Pons (tissue), 1 donor: ENCODE data around the gene SEL1L.
"Not testable (repeated sequence)": the region's sequence is repeated elsewhere in the genome, so short reads cannot be mapped to it uniquely, and the experiment has no call there.

ENCODE experiments used
- DNase-seq: peaks from one replicate; pipeline ENCODE4 v3.0.0-alpha.2; 2016; ENCODE audit warnings: low spot score

Gene SEL1L

DNA sequence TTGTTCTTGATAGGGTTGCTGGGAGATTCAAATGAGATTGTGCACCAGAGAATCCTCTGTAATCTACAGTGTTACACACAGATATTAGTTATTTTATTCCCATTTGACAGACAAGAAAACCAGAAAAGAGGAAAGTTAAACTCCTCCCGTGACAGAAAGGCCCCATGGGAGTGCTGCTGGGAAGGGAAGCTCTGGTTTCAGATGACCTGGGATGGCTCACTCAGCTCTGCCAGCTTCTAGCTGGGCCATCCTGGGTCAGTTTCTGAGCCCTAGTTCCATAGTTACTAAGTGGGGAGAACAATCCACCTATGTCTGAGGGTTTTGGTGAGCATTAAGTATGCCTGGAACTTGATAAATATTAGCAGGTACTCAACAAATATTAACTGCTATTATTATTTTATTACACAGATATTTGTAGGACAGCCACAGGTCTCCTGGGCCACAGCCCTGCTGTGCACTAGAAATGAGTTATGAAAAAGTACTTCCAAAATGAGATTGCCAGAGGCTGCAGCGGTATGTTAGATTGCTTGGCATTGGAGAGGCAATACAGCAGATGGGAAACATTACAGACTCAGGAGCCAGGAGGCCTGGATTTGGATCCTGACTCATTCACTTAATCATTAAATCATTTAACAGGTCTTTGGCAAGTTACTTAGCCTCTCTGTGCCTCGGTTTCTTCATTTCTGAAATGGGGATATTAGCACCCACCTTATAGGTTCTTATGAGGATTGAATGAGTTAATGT is 86.5 kb downstream of the SEL1L start:
- DNase-seq = no peak

DNA sequence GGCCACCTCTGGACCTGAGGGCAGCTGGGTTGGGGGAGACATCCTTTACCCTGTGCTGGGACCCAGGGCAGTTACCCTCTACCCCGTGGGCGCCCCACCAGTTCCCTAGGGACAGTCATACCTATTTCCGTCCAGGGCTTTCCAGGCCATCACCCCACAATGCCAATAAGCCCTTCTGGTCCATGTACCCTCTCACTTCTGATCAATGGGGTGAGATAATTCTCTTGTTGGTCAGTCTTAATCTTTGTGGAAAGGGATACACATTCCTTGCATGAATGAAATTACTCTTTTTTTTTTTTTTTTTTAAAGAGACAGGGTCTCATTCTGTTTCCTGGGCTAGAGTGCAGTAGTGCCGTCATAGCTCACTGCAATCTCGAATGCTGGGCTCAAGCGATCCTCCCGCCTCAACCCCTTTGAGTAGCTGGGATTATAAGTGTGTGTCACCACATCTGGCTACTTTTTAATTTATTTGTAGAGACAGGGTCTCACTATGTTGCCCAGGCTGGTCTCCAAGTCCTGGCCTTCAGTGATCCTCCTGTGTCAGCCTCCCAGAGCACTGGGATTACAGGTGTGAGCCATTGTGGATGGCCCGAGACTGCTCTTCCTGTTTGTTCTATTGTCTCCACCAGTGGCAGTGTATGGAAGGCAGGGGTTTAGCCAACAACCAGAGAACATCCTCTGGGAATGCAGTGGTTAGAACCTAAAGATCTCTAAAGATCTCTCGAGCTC is 87.2 kb downstream of the SEL1L start:
- DNase-seq = no peak

DNA sequence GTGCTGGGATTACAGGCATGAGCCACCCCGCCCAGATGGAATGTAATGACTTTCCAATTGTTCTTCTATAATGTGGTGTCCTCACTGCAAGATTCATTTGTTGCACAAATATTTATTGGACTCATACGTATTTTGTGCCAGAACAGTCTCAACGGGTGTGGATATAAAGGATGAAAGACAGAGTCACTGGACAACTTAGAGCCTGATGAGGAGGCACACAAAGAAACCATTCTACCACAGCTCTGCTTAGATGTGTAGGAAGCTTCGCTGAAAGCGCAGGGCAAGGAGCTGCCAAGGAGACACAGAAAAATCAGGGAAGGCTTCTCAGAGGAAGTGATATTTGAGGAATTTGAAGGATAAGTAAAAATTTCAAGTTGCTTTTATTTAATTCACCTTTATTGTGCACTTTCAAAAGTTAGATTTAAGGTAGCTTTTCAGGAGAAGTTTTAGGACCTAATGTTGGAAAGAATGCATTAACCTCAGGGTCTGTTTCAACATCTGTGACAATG is 92.0 kb downstream of the SEL1L start:
- no peak for DNase-seq

DNA sequence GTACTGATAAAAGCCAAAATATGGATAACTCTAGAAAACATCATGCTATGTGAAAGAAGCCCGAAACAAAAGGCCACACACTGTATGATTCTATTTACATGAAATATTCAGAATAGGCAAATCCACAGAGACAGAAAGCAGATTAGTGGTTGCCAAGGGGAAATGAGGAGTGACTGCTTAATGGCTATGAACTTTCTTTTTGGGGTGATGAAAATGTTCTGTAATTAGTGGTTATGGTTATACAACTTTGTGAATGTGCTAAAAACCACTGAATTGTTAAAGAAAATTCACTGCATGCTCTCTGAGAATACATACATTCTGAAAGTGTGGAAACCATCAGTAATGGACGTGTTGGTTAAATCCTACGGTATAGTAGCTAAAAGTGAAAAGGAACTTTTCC is 93.6 kb downstream of the SEL1L start:
- DNase-seq = no peak

DNA sequence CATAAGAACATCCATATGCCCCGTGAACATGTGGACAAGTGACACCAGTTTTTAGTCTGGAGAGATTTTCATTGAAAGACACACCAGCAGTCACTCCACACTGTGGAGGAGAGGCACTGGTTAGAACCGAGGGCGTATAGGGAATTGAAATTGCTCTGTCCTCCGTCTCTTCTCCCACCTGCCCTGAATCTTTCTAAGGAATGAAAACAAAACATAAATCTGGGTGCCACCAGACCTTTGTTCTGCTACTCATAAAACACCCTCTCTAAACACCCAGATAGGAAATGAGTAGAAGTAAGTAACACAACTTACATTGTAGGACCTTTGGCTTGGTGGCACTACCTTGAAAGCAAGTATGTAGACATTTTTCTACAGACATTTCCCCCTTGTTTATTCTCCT is 96.4 kb downstream of the SEL1L start:
- DNase-seq = no peak

DNA sequence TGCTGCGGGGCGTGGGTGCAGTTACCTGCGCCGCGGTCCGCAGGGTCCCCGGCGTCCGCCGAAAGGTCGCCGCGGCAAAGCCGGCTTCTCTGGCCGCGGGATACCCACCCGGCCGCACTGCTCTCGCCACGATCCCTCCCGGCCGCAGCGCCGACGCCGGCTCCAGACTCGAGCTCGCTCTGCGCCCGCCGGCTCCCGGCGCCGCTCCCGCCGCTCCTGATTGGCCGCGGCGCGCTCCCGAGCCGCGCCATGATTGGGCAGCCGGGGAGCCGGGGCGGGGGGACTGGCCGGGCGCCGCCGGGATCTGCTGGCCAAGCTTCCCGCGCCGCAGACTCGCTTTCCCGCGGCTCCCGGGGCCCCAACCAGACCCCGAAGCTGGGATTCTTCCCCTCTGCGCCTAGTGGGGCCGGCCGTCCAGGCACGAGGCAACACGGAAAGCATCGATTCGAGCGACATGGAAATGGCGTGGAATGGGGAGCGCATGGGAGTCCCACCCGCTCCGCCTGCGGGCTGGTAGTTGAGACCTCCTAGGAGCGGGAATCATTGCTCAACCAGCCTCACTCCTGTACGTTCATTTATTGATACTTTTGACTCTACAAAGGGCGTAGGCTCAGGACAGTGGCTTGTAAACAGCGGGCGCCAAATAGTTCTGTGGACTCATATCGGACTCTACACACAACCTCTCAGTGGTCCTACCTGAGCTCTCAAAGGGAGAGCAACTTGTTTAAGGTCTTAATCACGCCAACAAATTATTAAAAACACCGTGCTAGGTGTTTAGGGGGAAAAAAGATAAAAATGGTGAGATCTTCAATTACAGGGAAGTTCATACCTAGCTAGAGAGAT is 97.1 kb downstream of the SEL1L start:
- peak; percentile 72 for DNase-seq

DNA sequence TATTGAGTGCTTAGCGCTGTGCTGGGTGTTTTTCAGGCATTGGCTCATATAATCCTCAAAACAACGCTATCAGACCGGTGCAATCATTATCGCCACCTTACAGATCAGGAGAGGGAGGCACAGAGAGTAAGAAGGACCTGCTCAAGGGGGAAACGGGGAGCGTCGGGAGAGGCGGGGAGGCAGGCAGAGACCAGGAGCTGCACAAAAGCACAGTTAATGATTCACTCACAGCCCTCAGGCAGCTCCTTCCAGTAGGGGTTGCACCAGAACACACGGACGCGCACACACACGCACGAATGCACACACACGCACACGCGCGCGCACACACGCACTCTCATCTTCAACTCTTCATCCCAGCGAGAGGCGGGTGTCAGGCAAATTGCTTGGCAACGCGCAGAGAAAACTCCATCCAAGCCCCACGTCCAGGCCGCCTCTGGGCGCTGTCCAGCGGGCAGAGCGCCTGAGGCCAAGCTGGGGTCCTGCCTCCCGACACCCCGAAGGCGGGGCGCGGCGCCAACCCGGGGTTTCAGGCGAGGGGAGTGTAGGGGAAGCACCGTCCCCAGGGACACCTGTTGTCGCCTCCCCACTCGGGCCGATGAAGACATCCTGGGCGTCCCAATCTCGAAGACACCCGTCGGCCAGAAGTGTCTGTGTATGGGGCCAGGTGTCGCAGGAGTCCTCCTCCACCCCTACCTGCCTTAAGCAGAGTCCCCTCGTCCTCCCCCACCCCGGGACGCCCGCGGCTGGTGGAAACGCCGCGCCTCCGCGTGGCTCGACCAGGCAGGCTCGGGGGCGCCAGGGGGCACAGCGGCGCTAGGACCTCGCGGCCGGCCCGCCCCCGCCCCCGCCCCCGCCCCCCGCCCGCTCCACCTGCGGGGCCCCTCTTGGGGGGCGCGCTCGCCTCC is 98.0 kb downstream of the SEL1L start:
- peak; percentile 42 for DNase-seq

DNA sequence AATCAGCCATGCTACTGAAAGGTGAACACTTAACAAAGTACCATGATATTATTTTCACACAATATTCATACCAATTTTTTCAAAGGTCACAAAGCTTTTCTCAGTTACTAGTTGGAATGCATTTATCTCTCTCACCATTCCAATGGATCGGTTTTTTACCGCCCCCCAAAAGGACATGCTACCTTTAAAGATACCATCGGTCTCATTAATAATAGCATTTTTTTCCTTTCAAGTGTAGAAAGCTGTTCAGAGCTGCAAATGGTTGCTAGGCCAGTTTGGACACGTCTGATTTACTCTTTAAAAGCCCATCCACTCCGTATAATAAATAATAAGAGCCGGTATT is 98.6 kb downstream of the SEL1L start:
- no peak for DNase-seq

DNA sequence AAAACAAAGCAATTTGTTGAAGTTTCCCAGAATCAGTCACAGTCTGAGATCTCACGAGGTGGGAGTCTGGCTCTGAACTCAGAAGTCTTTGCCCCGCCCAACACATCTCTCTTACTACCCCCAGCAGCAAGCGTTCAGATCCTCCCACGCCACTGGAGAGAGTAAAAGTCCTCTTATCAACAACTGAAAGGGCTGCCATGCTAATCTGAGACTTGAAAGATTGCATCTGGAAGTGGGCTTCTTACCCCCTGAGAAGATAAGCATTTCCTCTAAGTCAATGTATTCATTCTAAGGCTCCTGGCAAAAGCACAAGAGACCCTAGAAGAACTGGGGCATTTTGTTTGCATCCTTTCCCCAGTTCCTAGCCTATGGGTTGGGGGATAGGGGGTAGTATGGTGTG is 99.4 kb downstream of the SEL1L start:
- DNase-seq = no peak

DNA sequence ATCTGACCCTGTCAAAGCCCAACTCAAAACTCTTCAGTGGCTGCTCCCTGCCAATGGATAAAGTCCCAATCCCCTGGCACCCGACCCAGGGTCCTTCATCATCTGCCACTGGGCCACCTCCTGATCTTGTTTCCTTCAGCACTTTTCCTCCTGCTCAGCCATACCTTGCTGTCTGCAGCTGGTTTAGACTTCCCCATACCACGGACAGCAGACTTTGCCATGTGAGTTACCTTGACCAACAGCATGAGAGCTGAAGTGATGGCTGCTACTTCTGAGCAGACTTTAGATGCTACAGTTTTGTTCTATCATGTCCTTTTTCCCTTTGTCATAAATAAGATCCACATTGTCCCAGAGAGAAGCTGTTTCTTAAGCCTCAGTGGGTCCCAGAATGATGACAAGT is 100.3 kb downstream of the SEL1L start:
- no peak for DNase-seq

DNA sequence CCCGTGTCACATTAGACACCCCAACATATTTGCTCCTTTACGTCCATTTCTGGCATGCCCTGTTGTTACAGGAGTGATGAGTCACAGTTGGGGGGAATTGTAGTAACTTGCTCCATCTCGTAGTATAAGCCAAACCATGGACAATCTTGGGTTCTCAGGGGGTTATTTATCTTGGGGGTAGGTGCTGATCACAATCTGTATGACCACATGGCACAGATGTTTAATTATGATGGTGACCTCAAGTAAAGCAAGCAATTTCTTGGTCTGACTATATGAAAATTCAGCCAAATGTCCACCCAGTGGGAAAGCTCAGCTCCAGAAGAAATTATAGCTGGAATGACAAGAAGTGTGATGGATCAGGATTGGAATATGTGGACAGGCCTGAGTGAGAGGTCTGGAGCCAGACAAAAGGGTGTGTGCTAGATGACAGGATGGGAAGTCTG is 101.4 kb downstream of the SEL1L start:
- DNase-seq = no peak

DNA sequence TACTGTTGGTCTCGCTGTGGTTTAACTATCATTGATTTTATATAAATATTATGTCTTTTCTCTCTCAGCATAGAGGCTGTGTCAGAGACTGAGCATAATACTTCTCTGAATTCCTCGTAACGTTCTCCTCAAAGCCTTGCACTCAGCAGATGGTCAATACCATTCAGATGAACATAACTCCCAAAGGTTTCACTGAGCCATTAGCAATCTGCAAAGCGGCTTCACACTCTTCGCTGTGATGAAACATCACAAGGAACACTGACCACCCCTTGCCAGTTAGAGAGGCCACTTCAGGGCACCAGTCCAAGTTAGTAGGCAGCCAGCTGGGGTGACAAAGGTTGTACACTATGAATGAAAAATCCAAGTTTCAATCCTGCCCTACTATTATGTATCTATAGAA is 103.4 kb downstream of the SEL1L start:
- no peak for DNase-seq

DNA sequence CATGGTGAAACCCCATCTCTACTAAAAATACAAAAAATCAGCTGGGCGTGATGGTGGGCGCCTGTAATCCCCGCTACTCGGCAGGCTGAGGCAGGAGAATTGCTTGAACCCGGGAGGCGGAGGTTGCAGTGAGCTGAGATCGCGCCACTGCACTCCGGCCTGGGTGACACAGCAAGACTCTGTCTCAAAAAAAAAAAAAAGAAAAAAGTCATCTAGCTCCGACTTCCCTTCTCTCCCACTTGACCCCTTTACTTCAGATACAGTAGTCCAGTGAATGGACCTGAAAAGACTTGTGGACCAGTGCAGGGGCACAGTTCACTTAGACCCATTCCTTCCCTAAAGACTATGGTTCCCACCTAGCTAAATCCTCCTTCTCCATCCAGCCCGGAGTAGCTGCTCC is 103.9 kb downstream of the SEL1L start:
- not testable (repeated sequence) for DNase-seq

DNA sequence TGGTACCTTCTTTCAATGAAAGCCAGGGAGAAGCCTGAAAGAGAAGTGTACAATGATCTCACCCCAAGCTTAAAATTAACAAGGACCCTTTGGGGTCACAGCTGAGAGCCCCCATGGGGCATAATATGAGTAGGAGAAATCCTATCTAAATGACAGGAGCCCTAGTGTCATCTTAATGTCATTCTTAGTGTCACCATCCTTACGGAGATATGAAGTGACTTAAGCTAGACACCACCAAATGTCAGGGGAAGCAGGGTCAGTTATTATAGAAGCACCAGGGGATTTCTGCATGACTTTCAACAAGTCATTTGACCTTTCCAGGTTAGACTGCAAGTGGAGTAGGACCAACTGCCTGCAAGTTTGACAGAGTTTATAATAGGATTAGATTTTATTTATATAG is 104.6 kb downstream of the SEL1L start:
- no peak for DNase-seq

DNA sequence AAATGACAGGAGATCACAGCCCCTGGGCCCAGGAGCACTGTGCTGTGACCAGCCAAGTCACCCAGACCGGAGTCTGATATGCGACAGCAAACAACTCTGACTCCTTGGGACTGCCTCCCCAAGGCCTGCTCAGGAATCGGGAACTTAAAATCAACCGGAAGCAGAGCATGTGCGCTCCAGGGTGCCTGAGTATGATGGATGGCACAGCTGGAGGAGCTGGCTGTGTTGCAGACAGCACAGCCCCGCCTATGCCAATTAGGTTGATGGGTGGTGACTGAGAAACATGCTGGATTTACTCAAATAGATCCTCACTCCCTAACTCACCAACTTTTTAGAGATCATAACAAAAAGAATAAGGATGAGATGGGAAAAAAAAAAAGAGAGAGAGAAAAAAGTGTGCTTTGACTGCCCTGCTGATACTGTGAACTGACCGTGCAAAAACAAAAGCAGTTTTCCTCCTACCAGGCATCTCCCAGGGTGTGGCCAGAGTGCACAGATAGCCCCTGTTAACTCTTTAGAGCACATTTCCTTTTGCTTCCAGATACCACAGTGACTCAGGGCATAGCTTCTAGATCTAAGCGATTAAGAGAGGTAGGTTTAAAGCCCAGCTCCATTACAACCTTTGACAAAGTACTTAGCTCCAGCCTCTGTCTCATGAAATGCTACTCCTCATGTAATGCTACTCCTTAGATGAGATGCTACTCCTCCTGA is 106.2 kb downstream of the SEL1L start:
- no peak for DNase-seq

DNA sequence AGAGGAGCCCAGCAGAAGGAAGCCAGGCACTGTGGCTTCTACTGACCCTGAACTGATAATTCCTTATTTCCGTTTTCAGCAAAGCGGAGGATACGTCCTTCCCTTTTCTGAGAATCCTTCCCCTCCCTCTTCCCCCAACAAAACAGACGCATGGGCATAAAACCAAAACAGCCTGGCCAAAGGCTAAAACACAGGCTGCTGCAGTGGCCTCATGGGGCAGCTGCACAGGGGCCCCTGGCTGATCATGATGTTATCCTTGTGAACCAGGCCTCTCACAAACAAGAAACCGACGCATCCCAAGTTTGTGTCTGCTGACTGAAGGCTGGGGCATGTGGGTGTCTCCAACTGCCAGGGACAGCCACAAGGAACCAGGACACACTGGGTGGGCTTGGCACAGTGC is 110.1 kb downstream of the SEL1L start:
- peak; percentile 54 for DNase-seq
